Caco-2 (cell line): ENCODE data around the gene ZFPL1. TPM values are rescaled to one million over a fixed set of nuclear protein-coding genes. Genes with fewer than 3 reads are reported as not detected.

Experiments used
- BruUV-seq: library from RNA; stranded (reverse); fragments of 400-500 nt; replicated peaks from 2 replicates; lab custom pipeline; 2021; lab: Mats Ljungman, UMichigan
- CTCF ChIA-PET: fragments of 300-600 bp; sonication (Branson Sonifier 250); formaldehyde crosslinking; loops from one replicate; lab custom pipeline; 2022; ENCODE audit warnings: antibody characterized with exemption; lab: Charles Lee
- POLR2A ChIA-PET: fragments of 300-600 bp; sonication (Branson Sonifier 250); formaldehyde crosslinking; loops from one replicate; lab custom pipeline; 2022; ENCODE audit warnings: antibody characterized with exemption; lab: Charles Lee
- DNase-seq, 2 experiments: peaks; one replicate each; pipeline versions ENCODE4 v3.0.0 to v3.0.0-alpha.2; 2020 to 2022
- H3K27me3 ChIP-seq: replicated peaks from 2 replicates; pipeline ENCODE4 v1.6.0; 2011; ENCODE audit warnings: low read length; ENCODE audit not compliant: control insufficient read depth, insufficient read depth
- H3K36me3 ChIP-seq: 2 replicates; pipeline ENCODE4 v1.5.1; 2011; ENCODE audit warnings: low read length; ENCODE audit not compliant: control insufficient read depth, insufficient read depth
- H3K4me1 ChIP-seq: fragments of 250-450 bp; sonication (Bioruptor Pico); 2 replicates; pipeline ENCODE4 v1.5.1; 2020; ENCODE audit warnings: mild to moderate bottlenecking
- H3K4me3 ChIP-seq: 2 replicates; pipeline ENCODE4 v1.5.1; 2011; ENCODE audit warnings: low read depth, mild to moderate bottlenecking, control low read depth, low read length
- H3K9me3 ChIP-seq: fragments of 250-450 bp; sonication (Bioruptor Pico); 2 replicates; pipeline ENCODE4 v1.5.1; 2020; ENCODE audit warnings: mild to moderate bottlenecking, moderate library complexity
- H3K27ac Mint-ChIP-seq: one replicate; pipeline ENCODE4 v1.8.0; 2022; ENCODE audit warnings: mixed read lengths; ENCODE audit not compliant: unreplicated experiment
- H3K27me3 Mint-ChIP-seq: one replicate; pipeline ENCODE4 v1.8.0; 2022; ENCODE audit warnings: mixed read lengths; ENCODE audit not compliant: insufficient read depth, unreplicated experiment
- H3K36me3 Mint-ChIP-seq: one replicate; pipeline ENCODE4 v1.8.0; 2022; ENCODE audit warnings: mild to moderate bottlenecking, mixed read lengths; ENCODE audit not compliant: insufficient read depth, unreplicated experiment
- H3K4me1 Mint-ChIP-seq: one replicate; pipeline ENCODE4 v1.8.0; 2022; ENCODE audit warnings: low read depth, mixed read lengths; ENCODE audit not compliant: unreplicated experiment
- H3K4me3 Mint-ChIP-seq: one replicate; pipeline ENCODE4 v1.8.0; 2022; ENCODE audit warnings: mild to moderate bottlenecking, moderate library complexity, mixed read lengths; ENCODE audit not compliant: unreplicated experiment
- H3K9me3 Mint-ChIP-seq: one replicate; pipeline ENCODE4 v1.8.0; 2022; ENCODE audit warnings: mixed read lengths; ENCODE audit not compliant: unreplicated experiment
- CTCF ChIP-seq, 2 experiments: fragments of 200-600 bp in 1 of 2; IDR thresholded peaks; 1 replicate in 1 of 2; 2 replicates in 1 of 2; pipeline versions ENCODE4 v1.5.1 to v1.8.0; 2011 to 2022; ENCODE audit warnings: antibody characterized with exemption in 1 of 2, control low read depth in 1 of 2, inconsistent platforms in 1 of 2, low read depth in 1 of 2, low read length in 1 of 2, mild to moderate bottlenecking in 1 of 2, moderate library complexity in 1 of 2; ENCODE audit not compliant: insufficient read depth in 1 of 2, severe bottlenecking in 1 of 2, unreplicated experiment in 1 of 2
- intact Hi-C: fragments of 100-400 bp; cut with micrococcal nuclease; formaldehyde crosslinking; loops from one replicate; pipeline ENCODE4 v1.10.0; 2022; ENCODE audit not compliant: unreplicated experiment
- total RNA-seq: library from RNA; stranded (reverse); gene quantifications from 2 replicates; pipeline ENCODE4 v1.2.3, GENCODE V29; 2022

The ZFPL1 gene
- total RNA-seq, 1 experiment from 2014 or later = 46.0 TPM

- intact Hi-C loops = loop anchor here (5.0 kb wide), 1 partner anchor 34 kb away; no protein-coding TSS in a partner anchor
- H3K27me3 ChIP-seq = no peaks in the 10 kb centered on the region
- no peak overlapping the region for H3K4me3 ChIP-seq
- H3K36me3 ChIP-seq = peaks cover 7% of the 10 kb centered on the region
- H3K9me3 ChIP-seq = no peaks in the 10 kb centered on the region
- BruUV-seq = no TSS peak
- Mint-ChIP-seq H3K27ac (no peak overlapping the region), H3K4me1 (no peaks in the 10 kb centered on the region), H3K36me3 (peaks cover 30% of the 10 kb centered on the region), H3K27me3 (no peaks in the 10 kb centered on the region), H3K4me3 (peak overlapping the region; percentile 89), H3K9me3 (no peaks in the 10 kb centered on the region)
- ChIA-PET CTCF (no interaction called here), POLR2A (no interaction called here)
- peaks cover 11% of the 10 kb centered on the region; the same call in 1 of the 2 replicates for H3K4me1 ChIP-seq
- DNase-seq = no peak
- no peak for TF ChIP-seq CTCF (IDR thresholded peaks at IDR 0.05; ENCODE audit: insufficient read depth in 1 of 2, low read depth in 1 of 2, low read length in 1 of 2, severe bottlenecking in 1 of 2, unreplicated experiment in 1 of 2)
These were observed 41.1 kb upstream of the ZFPL1 start for GRCh38 chr11:65042891-65043290.

GRCh38 chr11:65043881-65044501, 40.0 kb upstream of the ZFPL1 start:
- Histone ChIP-seq H3K36me3 (peaks cover 7% of the 10 kb centered on the region), H3K4me1 (peaks cover 11% of the 10 kb centered on the region; the same call in 1 of the 2 replicates), H3K27me3 (no peaks in the 10 kb centered on the region), H3K9me3 (no peaks in the 10 kb centered on the region), H3K4me3 (no peak overlapping the region)
- no peak for TF ChIP-seq CTCF (IDR thresholded peaks at IDR 0.05; ENCODE audit: insufficient read depth in 1 of 2, low read depth in 1 of 2, low read length in 1 of 2, severe bottlenecking in 1 of 2, unreplicated experiment in 1 of 2)
- peaks cover 30% of the 10 kb centered on the region for H3K36me3 Mint-ChIP-seq
- BruUV-seq = no TSS peak
- H3K27ac Mint-ChIP-seq = no peak overlapping the region
- ChIA-PET CTCF (no interaction called here), POLR2A (no interaction called here)
- DNase-seq = no peak
- H3K27me3 Mint-ChIP-seq = no peaks in the 10 kb centered on the region
- no peaks in the 10 kb centered on the region for H3K4me1 Mint-ChIP-seq
- H3K4me3 Mint-ChIP-seq = no peak overlapping the region
- intact Hi-C loops = loop anchor here (5.0 kb wide), 1 partner anchor 33 kb away; no protein-coding TSS in a partner anchor
- H3K9me3 Mint-ChIP-seq = no peaks in the 10 kb centered on the region

GRCh38 chr11:65045061-65045460, 39.0 kb upstream of the ZFPL1 start:
- H3K4me3 Mint-ChIP-seq = no peak overlapping the region
- H3K36me3 Mint-ChIP-seq = peaks cover 25% of the 10 kb centered on the region
- no peak for TF ChIP-seq CTCF (IDR thresholded peaks at IDR 0.05; ENCODE audit: insufficient read depth in 1 of 2, low read depth in 1 of 2, low read length in 1 of 2, severe bottlenecking in 1 of 2, unreplicated experiment in 1 of 2)
- no peak for DNase-seq
- ChIA-PET POLR2A (no interaction called here), CTCF (no interaction called here)
- Histone ChIP-seq H3K27me3 (no peaks in the 10 kb centered on the region), H3K4me1 (peaks cover 11% of the 10 kb centered on the region; the same call in 1 of the 2 replicates), H3K9me3 (no peaks in the 10 kb centered on the region), H3K4me3 (no peak overlapping the region), H3K36me3 (peaks cover 7% of the 10 kb centered on the region)
- H3K9me3 Mint-ChIP-seq = no peaks in the 10 kb centered on the region
- intact Hi-C loops = no loop called here
- no peaks in the 10 kb centered on the region for H3K4me1 Mint-ChIP-seq
- BruUV-seq = no TSS peak
- no peak overlapping the region for H3K27ac Mint-ChIP-seq
- no peaks in the 10 kb centered on the region for H3K27me3 Mint-ChIP-seq
